Omental fat pad (tissue), 4 donors: ENCODE data around the gene NSD1. TPM values are rescaled to one million over a fixed set of nuclear protein-coding genes. Genes with fewer than 3 reads are reported as not detected.

Source experiments
- ATAC-seq: fragments of 150-250 bp; one replicate; pipeline ENCODE4 v1.9.1; 2016; ENCODE audit warnings: mild to moderate bottlenecking, moderate library complexity; ENCODE audit not compliant: low FRiP score
- DNase-seq: peaks from one replicate; pipeline ENCODE4 v3.0.0-alpha.2; 2019; ENCODE audit warnings: low spot score
- total RNA-seq, 4 donors: library from RNA; depleted of rRNA; stranded (reverse); fragments of >200 nt; gene quantifications; one replicate each; pipeline ENCODE4 v1.1.0, GENCODE V29; 2016
- TF ChIP-seq, protein P1 (sequence below), 3 donors: fragments of 450-650 bp; IDR thresholded peaks; one replicate each; pipeline ENCODE4 v1.5.1; 2016 to 2017; ENCODE audit warnings: antibody characterized with exemption in 3 of 3, mild to moderate bottlenecking in 3 of 3, moderate library complexity in 2 of 3

NSD1 gene
- total RNA-seq, 4 donors from 2014 or later: 32.3 to 52.6 (median 36.1) TPM

- TF ChIP-seq, protein P1, sequence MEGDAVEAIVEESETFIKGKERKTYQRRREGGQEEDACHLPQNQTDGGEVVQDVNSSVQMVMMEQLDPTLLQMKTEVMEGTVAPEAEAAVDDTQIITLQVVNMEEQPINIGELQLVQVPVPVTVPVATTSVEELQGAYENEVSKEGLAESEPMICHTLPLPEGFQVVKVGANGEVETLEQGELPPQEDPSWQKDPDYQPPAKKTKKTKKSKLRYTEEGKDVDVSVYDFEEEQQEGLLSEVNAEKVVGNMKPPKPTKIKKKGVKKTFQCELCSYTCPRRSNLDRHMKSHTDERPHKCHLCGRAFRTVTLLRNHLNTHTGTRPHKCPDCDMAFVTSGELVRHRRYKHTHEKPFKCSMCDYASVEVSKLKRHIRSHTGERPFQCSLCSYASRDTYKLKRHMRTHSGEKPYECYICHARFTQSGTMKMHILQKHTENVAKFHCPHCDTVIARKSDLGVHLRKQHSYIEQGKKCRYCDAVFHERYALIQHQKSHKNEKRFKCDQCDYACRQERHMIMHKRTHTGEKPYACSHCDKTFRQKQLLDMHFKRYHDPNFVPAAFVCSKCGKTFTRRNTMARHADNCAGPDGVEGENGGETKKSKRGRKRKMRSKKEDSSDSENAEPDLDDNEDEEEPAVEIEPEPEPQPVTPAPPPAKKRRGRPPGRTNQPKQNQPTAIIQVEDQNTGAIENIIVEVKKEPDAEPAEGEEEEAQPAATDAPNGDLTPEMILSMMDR (IDR thresholded peaks at IDR 0.05): no peak
- DNase-seq: no peak
- no peak for ATAC-seq
Observed at GRCh38 chr5:177089825-177090641, 43.5 kb upstream of the NSD1 start.

DNA sequence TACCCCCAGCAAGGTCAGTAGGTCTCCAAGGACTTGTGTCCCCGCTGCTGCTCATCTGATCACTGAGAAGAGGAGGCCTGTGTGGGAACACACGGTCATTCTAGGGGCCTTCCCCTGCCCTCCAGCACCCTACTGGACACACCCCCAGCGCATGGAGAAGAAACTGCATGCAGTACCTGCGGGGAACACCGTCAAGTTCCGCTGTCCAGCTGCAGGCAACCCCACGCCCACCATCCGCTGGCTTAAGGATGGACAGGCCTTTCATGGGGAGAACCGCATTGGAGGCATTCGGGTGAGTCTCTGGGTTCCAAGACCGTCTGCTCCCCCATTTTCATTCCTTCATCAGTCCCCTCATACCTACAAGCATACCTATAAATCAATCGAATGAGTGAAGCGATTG lies 42.8 kb upstream of the NSD1 start:
- TF ChIP-seq, protein P1 (IDR thresholded peaks at IDR 0.05): no peak
- no peak for ATAC-seq
- DNase-seq: no peak

GRCh38 chr5:177091232-177091631 lies 42.3 kb upstream of the NSD1 start:
- ATAC-seq (no peak), DNase-seq (no peak)
- TF ChIP-seq, protein P1 (IDR thresholded peaks at IDR 0.05): no peak

- no peak for ATAC-seq
- DNase-seq: no peak
- TF ChIP-seq, protein P1 (IDR thresholded peaks at IDR 0.05): no peak
Observed at GRCh38 chr5:177092178-177093081, 41.1 kb upstream of the NSD1 start.

- DNase-seq (no peak), ATAC-seq (no peak)
- TF ChIP-seq, protein P1 (IDR thresholded peaks at IDR 0.05): no peak
Observed at GRCh38 chr5:177093082-177093712, 40.4 kb upstream of the NSD1 start.

GRCh38 chr5:177093803-177094202 lies 39.8 kb upstream of the NSD1 start:
- TF ChIP-seq, protein P1 (IDR thresholded peaks at IDR 0.05): no peak
- ATAC-seq (no peak), DNase-seq (no peak)
